CD4-positive, alpha-beta T cell treated with Interleukin-1 beta for 1 hour (primary cell): ENCODE results near the gene PUSL1.

Source experiments
- DNase-seq, 2 donors: peaks; one replicate each; pipeline ENCODE4 v3.0.0-alpha.2; 2020 to 2022

Gene PUSL1, protein sequence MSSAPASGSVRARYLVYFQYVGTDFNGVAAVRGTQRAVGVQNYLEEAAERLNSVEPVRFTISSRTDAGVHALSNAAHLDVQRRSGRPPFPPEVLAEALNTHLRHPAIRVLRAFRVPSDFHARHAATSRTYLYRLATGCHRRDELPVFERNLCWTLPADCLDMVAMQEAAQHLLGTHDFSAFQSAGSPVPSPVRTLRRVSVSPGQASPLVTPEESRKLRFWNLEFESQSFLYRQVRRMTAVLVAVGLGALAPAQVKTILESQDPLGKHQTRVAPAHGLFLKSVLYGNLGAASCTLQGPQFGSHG

DNA sequence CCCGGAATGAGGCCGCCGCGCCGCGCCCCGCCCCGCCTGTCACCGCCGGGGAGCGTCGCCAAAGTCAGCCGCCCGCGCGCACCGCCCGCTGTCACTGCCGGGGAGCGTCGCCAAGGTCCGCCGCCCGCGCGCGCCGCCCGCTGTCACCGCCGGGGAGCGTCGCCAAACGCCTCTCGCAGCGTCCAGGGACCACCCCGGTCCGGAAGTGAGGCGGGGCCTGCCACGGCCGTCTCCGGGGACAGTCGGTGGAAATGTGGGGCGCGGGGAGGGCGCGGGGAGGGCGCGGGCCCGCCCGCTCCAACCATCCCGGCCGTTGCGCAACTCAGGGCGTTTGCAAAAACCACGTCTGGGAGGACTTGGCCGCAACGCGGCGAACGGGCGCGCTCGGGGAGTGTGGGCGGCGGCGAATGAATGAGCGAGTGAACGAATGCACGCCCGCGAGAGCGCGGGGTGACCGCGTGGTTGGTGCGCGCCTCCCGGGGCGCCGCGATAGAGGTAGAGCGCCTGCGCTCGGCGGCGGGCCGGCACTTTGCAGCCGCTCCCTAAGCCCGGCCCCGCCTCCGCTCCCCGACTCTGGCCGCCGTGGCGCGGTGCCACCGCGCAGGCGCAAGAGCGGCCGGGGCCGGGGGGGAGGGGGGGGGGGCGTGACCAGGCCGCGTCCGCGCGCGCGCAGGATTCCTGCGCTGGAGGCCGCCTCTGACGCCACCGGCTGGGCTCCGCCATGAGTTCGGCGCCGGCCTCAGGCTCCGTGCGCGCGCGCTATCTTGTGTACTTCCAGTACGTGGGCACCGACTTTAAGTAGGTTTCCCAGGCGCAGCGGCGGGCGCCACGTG lies at the start of gene PUSL1, which contains the start of gene ACAP3:
Gene PUSL1, plus strand, starts transcription at position 675 of the 833 bp plus-strand sequence. Its CDS starts 47 bp downstream, at position 722.
Gene ACAP3, minus strand, starts transcription at position 8 of the 833 bp plus-strand sequence. CDS start 115 bp downstream, outside the sequence.
- DNase-seq: peak; percentile 90 to 92

GRCh38 chr1:1259119-1259488 lies 49.3 kb upstream of the PUSL1 start:
- DNase-seq: no peak

- DNase-seq: no peak
These were observed 48.9 kb upstream of the PUSL1 start for GRCh38 chr1:1259540-1259939.

DNA sequence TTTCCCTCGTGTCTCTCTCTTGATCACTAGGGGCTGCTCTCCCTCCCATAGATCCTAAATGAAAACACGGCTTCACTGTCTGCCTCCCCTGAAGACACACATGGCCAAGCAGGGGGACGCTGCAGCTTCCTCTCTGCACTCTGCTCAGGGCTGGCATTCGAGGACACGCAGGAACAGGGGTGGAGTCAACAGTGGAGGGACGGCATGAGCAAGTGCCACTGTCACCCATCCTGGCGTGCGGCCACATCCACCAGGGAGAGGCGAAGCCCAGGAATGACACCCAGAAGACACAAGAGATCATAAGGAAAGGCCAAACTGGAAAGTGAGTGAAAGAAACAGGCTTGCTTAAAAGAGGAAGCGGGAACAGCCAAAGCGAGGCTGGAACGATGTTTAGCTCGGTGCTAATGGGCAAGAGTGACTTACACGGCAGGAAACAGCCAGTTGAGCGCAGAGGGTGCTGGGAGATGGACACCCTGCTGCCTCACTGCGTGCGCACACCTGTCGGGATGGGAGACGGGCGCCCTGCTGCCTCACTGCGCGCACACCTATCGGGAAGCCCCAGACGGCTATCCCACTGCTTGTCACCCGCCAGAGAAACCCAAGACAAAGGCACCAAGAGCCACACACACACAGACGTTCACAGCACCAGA lies 48.3 kb upstream of the PUSL1 start:
- DNase-seq: no peak

DNA sequence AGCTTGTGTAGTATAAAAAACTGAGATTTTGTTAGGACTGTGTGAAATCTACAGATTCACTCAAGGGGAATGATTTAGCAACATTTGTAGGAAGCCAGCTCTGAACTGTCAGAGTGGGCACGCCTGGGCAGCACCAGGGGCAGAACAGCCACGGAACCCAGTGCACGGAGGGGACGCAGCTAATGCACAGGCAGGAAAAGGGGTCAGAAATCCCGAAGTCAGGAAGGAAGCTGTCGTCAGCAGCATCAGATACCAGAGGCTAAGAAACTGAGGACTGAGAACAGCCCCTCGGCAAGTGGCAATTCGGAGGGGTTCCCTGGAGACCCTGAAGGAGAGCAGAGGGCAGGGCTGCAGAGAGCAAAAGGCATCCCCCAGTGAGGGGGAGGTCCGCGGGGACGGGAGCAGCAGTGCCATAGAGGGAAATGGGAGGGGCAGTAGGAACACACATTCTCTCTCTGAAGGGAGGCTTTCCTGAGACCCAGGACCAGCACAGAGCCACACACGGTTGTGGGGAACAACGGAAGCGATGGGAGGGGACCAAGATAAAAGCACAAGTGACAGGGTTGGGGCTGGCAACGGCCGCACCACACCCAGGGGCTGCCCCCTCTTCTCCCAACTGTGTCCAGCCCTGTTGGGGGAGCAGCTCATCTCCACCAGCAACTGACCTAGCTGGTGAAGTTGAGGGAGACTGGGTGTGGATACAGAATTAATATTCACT lies 47.4 kb upstream of the PUSL1 start:
- DNase-seq: no peak

- DNase-seq: no peak
These were observed 46.3 kb upstream of the PUSL1 start for GRCh38 chr1:1262071-1262470.

GRCh38 chr1:1262758-1263157 lies 45.6 kb upstream of the PUSL1 start:
- no peak for DNase-seq

- no peak for DNase-seq
These were observed 44.4 kb upstream of the PUSL1 start for GRCh38 chr1:1264026-1264425.

- DNase-seq: peak in 1 of 2 donors; percentile 14
These were observed 43.5 kb upstream of the PUSL1 start for GRCh38 chr1:1264868-1265272.

DNA sequence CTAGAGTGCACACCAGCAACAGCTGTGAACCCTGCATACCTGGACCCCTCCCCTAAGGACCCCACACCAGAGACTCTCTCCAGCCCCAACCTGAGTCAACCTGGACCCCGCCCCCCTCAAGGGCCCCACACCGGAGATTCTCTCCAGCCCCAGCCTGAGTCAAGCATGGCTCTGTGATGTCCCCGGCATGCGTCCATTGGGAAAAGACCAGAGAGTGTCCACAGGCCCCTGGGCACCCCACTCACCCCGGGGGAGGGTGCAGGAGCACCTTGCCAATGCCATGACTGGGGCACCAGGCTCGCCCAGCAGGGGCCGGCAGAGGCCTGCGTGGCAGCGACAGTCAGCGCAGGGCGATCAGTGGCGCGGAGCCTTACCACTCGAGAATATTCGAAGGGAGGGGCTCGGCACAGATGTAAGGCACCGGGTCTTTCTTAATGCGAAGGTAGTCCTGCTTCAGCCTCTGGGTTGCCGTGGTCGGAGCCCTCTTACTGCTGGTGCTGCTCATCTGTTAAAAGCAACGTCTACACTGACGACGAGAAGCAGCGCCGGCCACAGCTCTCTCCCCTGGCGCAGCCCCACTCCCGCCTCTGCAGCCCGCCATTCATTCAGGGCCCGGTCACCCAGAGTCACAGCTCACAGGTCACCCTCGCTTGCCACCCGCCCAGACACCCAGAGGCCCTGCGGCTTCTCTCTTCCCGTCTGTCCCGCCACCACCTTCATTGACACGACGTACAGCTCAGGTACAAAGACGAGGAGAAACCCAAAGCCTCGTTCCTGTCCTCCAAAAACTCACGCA lies 40.7 kb upstream of the PUSL1 start:
- DNase-seq: no peak

- no peak for DNase-seq
These were observed 40.1 kb upstream of the PUSL1 start for GRCh38 chr1:1268284-1268682.

DNA sequence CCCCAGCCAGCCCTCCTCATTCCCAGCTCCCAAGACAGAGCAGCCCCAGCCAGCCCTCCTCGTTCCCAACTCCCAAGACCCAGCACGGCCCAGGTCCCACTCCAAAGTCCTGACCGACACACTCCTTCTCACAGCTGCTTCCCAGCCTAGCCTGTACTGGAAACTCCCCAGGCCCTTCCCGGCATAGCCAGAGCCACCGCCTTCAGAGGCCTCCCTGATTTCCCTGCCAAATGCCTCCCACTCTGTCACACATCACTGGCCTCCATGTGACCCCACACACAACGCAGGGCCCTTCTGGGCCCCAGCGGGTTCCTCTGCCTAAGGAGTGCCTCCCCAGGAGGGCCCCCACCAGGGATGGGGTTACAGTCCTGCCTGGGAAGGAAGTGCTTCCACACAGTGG lies 37.6 kb upstream of the PUSL1 start:
- DNase-seq: no peak

DNA sequence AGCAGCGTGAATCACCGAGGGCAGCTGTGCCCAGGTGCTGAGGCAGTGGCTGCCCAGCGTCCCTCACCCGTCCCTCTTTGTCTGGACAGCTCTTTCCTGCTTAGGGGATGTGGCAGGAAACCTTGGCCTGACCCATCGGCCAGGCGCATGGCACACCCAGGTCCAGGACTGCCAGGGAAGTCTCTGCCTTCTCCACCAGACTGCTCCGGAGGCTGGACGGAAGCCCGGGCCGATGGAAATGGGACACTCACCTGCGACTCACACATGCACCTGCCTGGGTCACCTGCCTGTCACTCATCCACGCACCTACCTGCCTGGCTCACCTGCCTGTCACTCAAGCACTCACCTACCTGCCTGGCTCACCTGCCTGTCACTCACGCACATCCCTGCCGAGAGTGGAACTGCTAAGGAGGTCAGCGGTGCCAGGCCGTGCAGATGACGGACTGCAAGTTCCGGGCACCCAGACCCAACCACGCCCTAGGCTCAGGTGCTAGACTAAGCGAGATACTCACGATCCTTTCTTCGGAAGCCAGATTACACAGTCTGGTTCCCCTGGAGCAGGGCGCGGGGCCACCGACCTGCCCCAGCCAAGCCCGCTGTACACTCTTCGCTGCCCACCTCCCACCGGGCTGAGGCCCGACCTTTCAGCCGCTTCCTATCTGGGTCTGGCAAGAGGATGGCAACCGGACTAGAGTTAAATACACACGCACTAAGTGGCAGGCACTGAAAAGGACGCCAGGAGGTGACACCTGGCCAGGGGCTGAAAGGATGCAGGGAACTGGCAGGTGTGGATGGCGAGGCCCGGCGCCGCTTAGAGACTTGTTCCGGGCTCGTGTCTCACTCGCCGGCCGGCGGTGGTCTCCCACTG lies 35.8 kb upstream of the PUSL1 start:
- no peak for DNase-seq

DNA sequence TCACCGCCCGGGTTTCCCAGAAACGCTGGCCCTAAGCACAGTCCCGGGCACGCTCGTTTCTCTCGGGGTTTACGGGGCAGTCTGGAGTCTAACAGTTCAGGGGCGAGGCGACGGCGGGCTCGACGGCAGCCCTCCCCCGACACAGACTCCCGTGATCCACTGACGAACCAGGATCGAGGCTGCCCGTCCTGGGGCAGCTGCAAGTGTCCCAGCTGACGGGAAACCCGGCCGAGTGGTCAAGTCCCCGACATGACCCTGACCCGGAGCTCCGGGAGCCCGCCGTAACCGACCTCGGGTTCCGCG lies 35.2 kb upstream of the PUSL1 start:
- no peak for DNase-seq

DNA sequence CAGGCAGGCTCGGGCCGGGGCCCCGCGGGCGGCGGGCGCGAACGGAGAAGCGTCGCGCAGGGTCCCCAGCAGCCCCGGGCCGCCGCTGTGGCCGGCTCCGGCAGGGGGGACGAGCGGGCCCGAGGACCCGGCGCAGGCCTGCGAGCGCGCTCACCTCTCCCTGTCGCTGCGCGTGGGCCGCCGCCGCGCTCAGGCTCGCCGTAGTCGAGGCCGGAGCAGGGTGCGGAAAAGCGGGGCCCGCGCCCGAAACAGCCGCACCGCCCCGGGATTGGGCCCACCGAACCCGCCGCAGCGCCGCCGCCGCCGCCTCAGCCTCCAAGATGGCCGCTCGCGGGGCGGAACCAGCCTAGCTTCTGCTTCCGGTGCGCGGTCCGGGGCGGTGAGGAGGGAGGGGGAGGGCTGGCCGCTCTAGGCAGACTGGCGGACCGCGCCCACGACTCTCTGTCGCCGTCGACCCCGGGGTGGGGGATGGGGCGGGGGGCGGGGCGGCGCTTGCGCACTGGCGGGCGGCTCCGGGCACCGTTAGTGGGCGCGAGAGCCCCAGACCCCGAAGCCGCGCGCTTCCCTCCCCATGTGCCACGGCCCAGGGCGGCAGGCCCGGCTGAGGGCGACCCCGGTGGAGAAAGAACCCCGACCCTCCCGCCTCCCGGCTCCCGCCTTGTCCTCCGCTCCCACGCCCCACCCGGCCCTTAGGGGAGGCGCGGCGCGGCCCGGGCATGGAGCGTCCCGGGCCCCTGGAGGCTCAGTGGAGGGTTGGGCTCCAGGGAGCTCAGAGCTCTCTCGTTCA lies 34.7 kb upstream of the PUSL1 start, which contains the start of gene UBE2J2:
Gene UBE2J2, minus strand, starts transcription at position 343 of the 787 bp plus-strand sequence. CDS start 5,862 bp downstream, outside the sequence.
- DNase-seq: peak; percentile 92 to 94

DNA sequence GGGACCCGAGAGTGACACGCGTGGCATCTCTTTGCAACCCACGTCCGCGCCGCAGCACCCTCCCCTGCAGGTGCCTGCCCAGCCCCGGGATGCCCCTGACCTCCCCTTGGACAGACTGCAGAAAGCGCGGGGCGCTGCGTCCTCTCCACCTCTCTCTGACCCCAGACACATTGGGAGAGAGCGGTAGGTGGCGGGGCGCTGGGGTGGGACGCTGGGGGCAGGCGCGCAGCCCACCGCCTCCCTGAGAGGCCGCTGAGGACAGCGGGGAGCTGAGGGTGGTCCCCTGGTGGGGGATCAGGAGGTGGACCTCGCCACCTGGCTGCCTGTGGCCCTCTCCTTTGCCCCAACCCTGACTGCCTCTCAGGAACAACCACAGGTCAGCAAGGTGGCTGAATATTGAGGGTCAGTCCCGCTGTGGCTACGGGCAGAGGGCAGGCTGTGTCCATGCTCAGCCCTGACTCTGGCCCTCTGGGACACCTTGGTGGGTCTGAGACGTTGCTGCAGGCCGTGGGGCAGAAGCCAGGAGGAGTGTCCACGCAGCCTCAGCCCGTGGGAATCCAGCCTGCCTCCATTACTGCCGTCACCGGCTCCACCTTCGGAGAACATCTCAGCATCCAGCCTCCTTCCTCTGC lies 34.0 kb upstream of the PUSL1 start:
- no peak for DNase-seq

DNA sequence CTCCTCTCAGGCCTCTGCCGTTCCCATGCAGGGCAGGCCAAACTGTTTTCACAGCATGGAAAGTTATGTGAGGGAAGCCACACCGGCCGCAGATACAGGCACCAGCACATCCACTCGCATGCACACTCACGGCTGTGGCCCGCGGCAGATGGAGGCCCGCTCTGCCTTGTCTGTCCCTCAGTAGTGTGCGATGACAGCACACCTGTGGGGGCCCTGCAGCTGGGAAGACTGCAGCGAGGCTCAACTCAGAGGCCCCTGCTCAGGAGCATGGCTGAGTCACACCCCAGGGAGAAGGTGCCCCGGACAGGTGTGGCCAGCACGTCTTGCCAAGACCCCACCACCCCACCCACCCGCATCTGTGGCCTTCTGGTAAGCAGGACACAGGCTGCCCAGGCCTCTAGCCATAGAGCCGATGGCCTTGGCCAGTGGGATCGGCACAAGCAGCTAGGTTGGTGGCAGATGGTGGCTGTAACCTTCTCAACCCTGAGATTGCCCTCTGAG lies 33.4 kb upstream of the PUSL1 start:
- no peak for DNase-seq

DNA sequence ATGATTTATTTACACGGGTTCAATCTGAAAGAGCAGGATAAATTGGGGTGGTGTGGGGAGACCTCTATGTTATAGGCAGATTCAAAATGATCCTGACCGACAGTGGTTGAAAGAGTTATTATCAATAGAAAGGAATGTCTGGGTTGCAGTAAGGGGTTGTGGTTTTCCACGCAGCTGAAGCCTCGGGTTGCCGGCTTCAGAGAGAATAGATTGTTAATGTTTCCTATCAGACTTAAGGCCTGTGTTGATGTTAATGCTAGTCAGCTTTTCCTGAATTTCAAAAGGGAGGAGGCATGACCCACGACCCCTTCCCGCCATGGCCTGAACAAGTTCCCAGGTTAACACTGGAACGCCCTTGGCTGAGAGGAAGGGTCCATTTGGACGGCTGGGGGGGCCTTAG lies 32.6 kb upstream of the PUSL1 start:
- no peak for DNase-seq

DNA sequence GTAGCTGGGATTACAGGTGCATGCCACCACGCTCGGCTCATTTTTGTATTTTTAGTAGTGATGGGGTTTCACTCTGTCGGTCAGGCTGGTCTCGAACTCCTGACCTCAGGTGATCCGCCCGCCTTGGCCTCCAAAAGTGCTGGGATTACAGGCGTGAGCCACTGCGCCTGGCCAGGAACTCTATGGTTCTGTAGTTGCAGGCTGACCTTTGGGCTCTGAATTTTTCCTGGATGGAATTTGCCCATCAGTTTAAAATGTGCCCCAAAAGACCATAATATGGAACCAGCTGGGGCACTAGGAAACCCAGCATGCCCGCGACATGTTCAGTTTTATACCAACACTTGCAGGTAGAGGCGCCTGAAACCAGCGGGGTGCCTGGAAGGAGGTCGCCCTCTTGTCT lies 29.8 kb upstream of the PUSL1 start:
- DNase-seq: no peak

DNA sequence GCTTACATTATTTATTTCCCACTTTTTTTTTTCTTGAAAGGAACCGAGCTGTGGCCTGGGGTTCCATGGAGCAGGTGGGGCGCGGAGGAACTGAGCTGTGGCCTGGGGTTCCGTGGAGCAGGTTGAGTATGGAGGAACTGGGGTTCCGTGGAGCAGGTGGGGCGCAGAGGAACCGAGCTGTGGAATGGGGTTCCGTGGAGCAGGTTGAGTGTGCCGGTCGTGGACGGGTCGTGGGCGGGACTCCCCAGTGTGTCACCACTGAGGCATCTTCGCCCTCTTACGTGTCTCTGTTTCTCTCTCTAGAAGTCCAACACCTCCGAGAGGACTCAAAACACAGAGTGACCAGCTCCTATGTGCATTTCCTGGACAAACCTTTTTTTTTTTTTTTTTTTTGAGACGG lies 29.4 kb upstream of the PUSL1 start:
- no peak for DNase-seq
